GM12878 (cell line): ENCODE data around the gene RPS6KL1. TPM values are rescaled to one million over a fixed set of nuclear protein-coding genes. Genes with fewer than 3 reads are reported as not detected.
"Not testable (repeated sequence)": the region's sequence is repeated elsewhere in the genome, so short reads cannot be mapped to it uniquely, and the experiment has no call there.

Experiments used
- ATAC-seq: fragments of 200-7000 bp; cut with Tn5 transposase; 3 replicates; pipeline ENCODE4 v1.9.1; 2020; ENCODE audit warnings: mild to moderate bottlenecking, moderate library complexity
- BruUV-seq: library from RNA; stranded (reverse); fragments of 400-500 nt; replicated peaks from 2 replicates; lab custom pipeline; 2021; lab: Mats Ljungman, UMichigan
- CTCF ChIA-PET: fragments of 300-600 bp; sonication (Branson Sonifier 250); formaldehyde crosslinking; extraction: SDS; loops from one replicate; lab custom pipeline; 2021; ENCODE audit warnings: inconsistent platforms; lab: Yijun Ruan, JAX
- POLR2A ChIA-PET: fragments of 350-600 bp; formaldehyde crosslinking; extraction: SDS; loops from one replicate; lab custom pipeline; 2021; ENCODE audit warnings: inconsistent platforms; lab: Charles Lee
- RAD21 ChIA-PET: fragments of 300-600 bp; sonication (Branson Sonifier 250); formaldehyde crosslinking; loops from one replicate; lab custom pipeline; 2023; ENCODE audit warnings: antibody characterized with exemption; ENCODE audit not compliant: unreplicated experiment; lab: Charles Lee
- SMC1A ChIA-PET: fragments of 300-600 bp; sonication (Branson Sonifier 250); formaldehyde crosslinking; loops from one replicate; lab custom pipeline; 2023; ENCODE audit not compliant: unreplicated experiment, uncharacterized antibody; lab: Charles Lee
- DNase-seq: peaks from one replicate; pipeline ENCODE4 v3.0.0-alpha.2; 2011; ENCODE audit warnings: low read depth, low spot score
- FAIRE-seq: peaks from 3 replicates; lab custom pipeline; 2011; peaks lifted over from hg19 to GRCh38; lab: Jason Lieb, UNC
- H2AFZ ChIP-seq: 2 replicates; pipeline ENCODE4 v1.6.0; 2011; ENCODE audit warnings: low read depth, low read length, control low read depth; ENCODE audit not compliant: control insufficient read depth
- H3K27ac ChIP-seq: 2 replicates; pipeline ENCODE4 v1.5.1; 2011; ENCODE audit warnings: control low read depth; ENCODE audit not compliant: control insufficient read depth, insufficient read depth
- H3K27me3 ChIP-seq, 2 experiments: replicated peaks in 1 of 2; 2 replicates each; pipeline versions ENCODE4 v1.6.0 to v1.6.1; 2011; ENCODE audit warnings: low read length in 1 of 2; ENCODE audit not compliant: control insufficient read depth in 2 of 2, insufficient read depth in 2 of 2
- H3K36me3 ChIP-seq, 2 experiments: 2 replicates each; pipeline ENCODE4 v1.5.1; 2011; ENCODE audit warnings: low read length in 1 of 2; ENCODE audit not compliant: control insufficient read depth in 2 of 2, insufficient read depth in 2 of 2
- H3K4me1 ChIP-seq: 2 replicates; pipeline ENCODE4 v1.6.1; 2011; ENCODE audit warnings: mild to moderate bottlenecking, low read length, moderate library complexity, mixed read lengths; ENCODE audit not compliant: control insufficient read depth, insufficient read depth
- H3K4me2 ChIP-seq: 2 replicates; pipeline ENCODE4 v1.6.0; 2011; ENCODE audit warnings: control low read depth; ENCODE audit not compliant: control insufficient read depth, insufficient read depth
- H3K4me3 ChIP-seq: fragments of 200-600 bp; sonication (generic); 2 replicates; pipeline ENCODE4 v1.5.1; 2016
- H3K79me2 ChIP-seq: 2 replicates; pipeline ENCODE4 v1.6.0; 2011; ENCODE audit warnings: low read length; ENCODE audit not compliant: control insufficient read depth, insufficient read depth
- H3K9ac ChIP-seq: 2 replicates; pipeline ENCODE4 v1.8.0; 2011; ENCODE audit warnings: low read length, control low read depth, mixed read lengths; ENCODE audit not compliant: control insufficient read depth, insufficient read depth
- H3K9me3 ChIP-seq: replicated peaks from 3 replicates; pipeline ENCODE4 v1.5.1; 2011; ENCODE audit warnings: mild to moderate bottlenecking, low read length; ENCODE audit not compliant: control insufficient read depth, insufficient read depth
- H4K20me1 ChIP-seq: 2 replicates; pipeline ENCODE4 v1.6.0; 2011; ENCODE audit not compliant: control insufficient read depth, insufficient read depth
- BHLHE40 ChIP-seq, 2 experiments: fragments of 450-650 bp in 1 of 2; IDR thresholded peaks; 2 replicates each; pipeline ENCODE4 v1.6.1; 2011 to 2017; ENCODE audit warnings: low read depth in 2 of 2, borderline replicate concordance in 1 of 2, improper control_type of control experiment in 1 of 2, low read length in 1 of 2, mild to moderate bottlenecking in 1 of 2
- CEBPB ChIP-seq, 2 experiments: fragments of 150-350 bp in 1 of 2; IDR thresholded peaks; 2 replicates each; pipeline ENCODE4 v1.6.1; 2012 to 2014; ENCODE audit warnings: low read depth in 2 of 2, low read length in 2 of 2, borderline replicate concordance in 1 of 2, inconsistent platforms in 1 of 2
- CREM ChIP-seq: IDR thresholded peaks from 2 replicates; pipeline ENCODE4 v1.6.1; 2014; ENCODE audit warnings: antibody characterized with exemption, low read depth
- EED ChIP-seq: sonication (generic); IDR thresholded peaks from 2 replicates; pipeline ENCODE4 v1.6.1; 2016; ENCODE audit warnings: antibody characterized with exemption, low read depth
- IKZF2 ChIP-seq, 2 experiments: fragments of 450-650 bp; IDR thresholded peaks; 2 replicates each; pipeline ENCODE4 v1.6.1; 2017; ENCODE audit warnings: mild to moderate bottlenecking in 2 of 2, moderate library complexity in 2 of 2
- NR2C2 ChIP-seq: IDR thresholded peaks from 2 replicates; pipeline ENCODE4 v1.6.1; 2011; ENCODE audit warnings: borderline replicate concordance, low read depth; ENCODE audit not compliant: control insufficient read depth, insufficient read length
- SMC3 ChIP-seq: IDR thresholded peaks from 2 replicates; pipeline ENCODE4 v1.6.1; 2011; ENCODE audit warnings: low read length, improper control_type of control experiment, borderline replicate concordance
- SP1 ChIP-seq: IDR thresholded peaks from one replicate; pipeline ENCODE4 v1.6.1; 2011; ENCODE audit warnings: low read depth, low read length
- WGBS: methylation state at CpG from one replicate; pipeline ENCODE4 v1.1.6; 2016; ENCODE audit warnings: low lambda C conversion rate; ENCODE audit not compliant: insufficient replicate concordance, insufficient coverage; ENCODE audit errors: missing lambda C conversion rate; 5-methylcytosine and 5-hydroxymethylcytosine counted together
- in situ Hi-C: fragments of 300-500 bp; cut with MboI; formaldehyde crosslinking; loops from 9 replicates; pipeline ENCODE4 v1.14.3; 2018; ENCODE audit warnings: mixed read lengths
- intact Hi-C: fragments of 100-400 bp; cut with micrococcal nuclease; formaldehyde crosslinking; loops from one replicate; pipeline ENCODE4 v1.14.2; 2022; ENCODE audit not compliant: unreplicated experiment
- polyA plus RNA-seq, 11 experiments: library from polyadenylated mRNA; depleted of rRNA in 4 of 11; unstranded in 6 of 11; stranded (reverse) in 5 of 11; fragments of >200 nt; fragmentation: Nextera tagmentation in 4 of 11; fragmentation: Illumina TruSeq in 1 of 11; extraction: Ambion mirVana in 4 of 11; extraction: Trizol in 1 of 11; gene quantifications; 1 replicate in 1 of 11; 2 replicates in 10 of 11; pipeline versions ENCODE4 v1.2.1 to v1.2.3, GENCODE V29; 2011 to 2016; ENCODE audit warnings: inconsistent platforms in 2 of 11, missing spikeins in 2 of 11, low read depth in 1 of 11
- total RNA-seq, 4 experiments: library from RNA; depleted of rRNA in 3 of 4; stranded (reverse); fragments of >200 nt in 3 of 4; fragmentation: Illumina TruSeq in 1 of 4; extraction: Trizol in 1 of 4; gene quantifications; 2 replicates each; pipeline versions ENCODE4 v1.2.1 to v1.2.3, GENCODE V29; 2013 to 2021
- TF ChIP-seq, protein P1 (sequence below): fragments of 450-650 bp; IDR thresholded peaks from 2 replicates; pipeline ENCODE4 v1.6.1; 2017; ENCODE audit warnings: antibody characterized with exemption, mild to moderate bottlenecking, moderate library complexity
- TF ChIP-seq, protein P2 (sequence below): fragments of 450-650 bp; conservative IDR thresholded peaks from 2 replicates; pipeline ENCODE4 v1.6.1; 2017; ENCODE audit warnings: mild to moderate bottlenecking, moderate library complexity

RPS6KL1 gene
- total and polyA plus RNA-seq, 10 of the 15 experiments (the other 5 are each of a cell fraction or from before 2014, with no cell fraction given) = 0.04 to 4.2 (median 2.0) TPM

DNA sequence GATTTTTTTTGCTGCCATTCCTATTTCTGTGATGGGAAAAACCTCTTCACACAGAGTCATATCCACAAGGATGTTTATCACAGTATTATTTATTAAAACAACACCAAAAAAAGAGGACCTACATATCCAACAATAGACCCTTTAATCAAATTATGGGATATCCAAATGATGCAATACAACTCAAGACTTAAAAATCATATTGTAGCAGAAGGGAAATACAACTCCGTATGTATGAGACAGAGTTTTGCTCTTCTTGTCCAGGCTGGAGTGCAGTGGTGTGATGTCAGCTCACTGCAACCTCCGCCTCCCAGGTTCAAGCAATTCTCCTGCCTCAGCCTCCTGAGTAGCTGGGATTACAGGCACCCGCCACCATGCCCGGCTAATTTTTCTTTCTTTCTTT is 9.9 kb upstream of the RPS6KL1 start:
- POLR2A ChIA-PET = interaction anchor here (1.7 kb wide), 1 partner anchor 7 kb away, joined by 5 read pairs; no protein-coding TSS in a partner anchor
- WGBS = 77% methylated on average over 4 of the region's 4 CpGs
- ATAC-seq, H3K79me2 ChIP-seq, H3K27me3 ChIP-seq, BruUV-seq, H3K4me3 ChIP-seq, intact Hi-C loops, H3K27ac ChIP-seq, H2AFZ ChIP-seq, DNase-seq, in situ Hi-C loops, H3K9me3 ChIP-seq, H3K9ac ChIP-seq, RAD21 ChIA-PET, H3K4me2 ChIP-seq, FAIRE-seq, H3K36me3 ChIP-seq, H4K20me1 ChIP-seq: not testable (repeated sequence)
- SMC1A ChIA-PET = interaction anchor here (0.7 to 1.3 kb wide), 2 partner anchors 9 to 130 kb away, joined by 3 read pairs; no protein-coding TSS in a partner anchor
- CTCF ChIA-PET = interaction anchor here (0.5 kb wide), 1 partner anchor 54 kb away, joined by 4 read pairs; no protein-coding TSS in a partner anchor
- H3K4me1 ChIP-seq = peaks cover 11% of the 10 kb centered on the region; the same call in 1 of the 2 replicates

DNA sequence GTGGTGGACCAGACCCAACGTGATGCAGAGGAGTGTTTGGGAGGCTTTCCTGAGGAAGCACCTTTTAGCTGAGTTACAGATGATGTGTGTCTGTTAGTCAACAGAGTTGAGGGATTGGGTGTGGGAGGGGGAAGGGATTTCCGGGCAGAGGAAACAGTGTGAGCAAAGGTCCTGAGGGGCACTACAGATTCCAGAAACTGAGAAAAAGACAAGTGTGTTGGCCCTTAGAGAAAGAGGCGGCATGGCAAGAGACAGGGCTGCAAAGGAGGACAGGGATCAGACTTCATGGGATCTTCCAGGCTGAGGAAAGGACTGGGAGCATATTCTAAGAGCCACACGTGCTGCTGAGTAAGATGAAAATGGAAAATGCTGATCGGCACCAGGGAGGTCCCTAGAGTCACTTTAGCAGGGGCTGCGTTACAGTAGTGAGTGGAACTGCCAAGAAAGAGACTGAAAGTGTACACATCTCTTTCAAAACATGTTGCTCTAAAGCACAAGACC is 9.4 kb upstream of the RPS6KL1 start:
- WGBS = 32% methylated on average over 6 of the region's 6 CpGs
- Histone ChIP-seq H3K27me3 (no peaks in the 10 kb centered on the region), H4K20me1 (no peaks in the 10 kb centered on the region), H3K4me1 (peaks cover 11% of the 10 kb centered on the region; the same call in 1 of the 2 replicates), H3K9me3 (no peaks in the 10 kb centered on the region), H3K4me3 (no peak overlapping the region), H3K4me2 (peak overlapping the region; percentile 36), H2AFZ (peak overlapping the region; percentile 76), H3K36me3 (no peaks in the 10 kb centered on the region), H3K9ac (no peak overlapping the region; the same call in 1 of the 2 replicates), H3K27ac (no peak overlapping the region), H3K79me2 (no peaks in the 10 kb centered on the region)
- RAD21 ChIA-PET = no interaction called here
- CTCF ChIA-PET = interaction anchor here (0.5 kb wide), 1 partner anchor 54 kb away, joined by 4 read pairs; no protein-coding TSS in a partner anchor
- FAIRE-seq = no peak
- SMC1A ChIA-PET = interaction anchor here (0.7 to 2.1 kb wide), 2 partner anchors 9 to 131 kb away, joined by 3 to 5 read pairs; no protein-coding TSS in a partner anchor
- peak; percentile 54 for ATAC-seq
- in situ Hi-C loops = no loop called here
- intact Hi-C loops = no loop called here
- DNase-seq = no peak
- POLR2A ChIA-PET = interaction anchor here (1.7 kb wide), 1 partner anchor 8 kb away, joined by 5 read pairs; no protein-coding TSS in a partner anchor
- no TSS peak for BruUV-seq
- TF ChIP-seq, protein P1, sequence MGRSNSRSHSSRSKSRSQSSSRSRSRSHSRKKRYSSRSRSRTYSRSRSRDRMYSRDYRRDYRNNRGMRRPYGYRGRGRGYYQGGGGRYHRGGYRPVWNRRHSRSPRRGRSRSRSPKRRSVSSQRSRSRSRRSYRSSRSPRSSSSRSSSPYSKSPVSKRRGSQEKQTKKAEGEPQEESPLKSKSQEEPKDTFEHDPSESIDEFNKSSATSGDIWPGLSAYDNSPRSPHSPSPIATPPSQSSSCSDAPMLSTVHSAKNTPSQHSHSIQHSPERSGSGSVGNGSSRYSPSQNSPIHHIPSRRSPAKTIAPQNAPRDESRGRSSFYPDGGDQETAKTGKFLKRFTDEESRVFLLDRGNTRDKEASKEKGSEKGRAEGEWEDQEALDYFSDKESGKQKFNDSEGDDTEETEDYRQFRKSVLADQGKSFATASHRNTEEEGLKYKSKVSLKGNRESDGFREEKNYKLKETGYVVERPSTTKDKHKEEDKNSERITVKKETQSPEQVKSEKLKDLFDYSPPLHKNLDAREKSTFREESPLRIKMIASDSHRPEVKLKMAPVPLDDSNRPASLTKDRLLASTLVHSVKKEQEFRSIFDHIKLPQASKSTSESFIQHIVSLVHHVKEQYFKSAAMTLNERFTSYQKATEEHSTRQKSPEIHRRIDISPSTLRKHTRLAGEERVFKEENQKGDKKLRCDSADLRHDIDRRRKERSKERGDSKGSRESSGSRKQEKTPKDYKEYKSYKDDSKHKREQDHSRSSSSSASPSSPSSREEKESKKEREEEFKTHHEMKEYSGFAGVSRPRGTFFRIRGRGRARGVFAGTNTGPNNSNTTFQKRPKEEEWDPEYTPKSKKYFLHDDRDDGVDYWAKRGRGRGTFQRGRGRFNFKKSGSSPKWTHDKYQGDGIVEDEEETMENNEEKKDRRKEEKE = no peak
- TF ChIP-seq CEBPB (IDR thresholded peaks at IDR 0.05; ENCODE audit: borderline replicate concordance in 1 of 2, low read depth in 2 of 2, low read length in 2 of 2) = no peak
- no peak for TF ChIP-seq SMC3
- no peak for TF ChIP-seq NR2C2
- TF ChIP-seq IKZF2 (IDR thresholded peaks at IDR 0.05) = 0 out of 4 replicates have a peak, but pooled peaks of 1 of the 2 experiments have one; percentile 12
- TF ChIP-seq, protein P2, sequence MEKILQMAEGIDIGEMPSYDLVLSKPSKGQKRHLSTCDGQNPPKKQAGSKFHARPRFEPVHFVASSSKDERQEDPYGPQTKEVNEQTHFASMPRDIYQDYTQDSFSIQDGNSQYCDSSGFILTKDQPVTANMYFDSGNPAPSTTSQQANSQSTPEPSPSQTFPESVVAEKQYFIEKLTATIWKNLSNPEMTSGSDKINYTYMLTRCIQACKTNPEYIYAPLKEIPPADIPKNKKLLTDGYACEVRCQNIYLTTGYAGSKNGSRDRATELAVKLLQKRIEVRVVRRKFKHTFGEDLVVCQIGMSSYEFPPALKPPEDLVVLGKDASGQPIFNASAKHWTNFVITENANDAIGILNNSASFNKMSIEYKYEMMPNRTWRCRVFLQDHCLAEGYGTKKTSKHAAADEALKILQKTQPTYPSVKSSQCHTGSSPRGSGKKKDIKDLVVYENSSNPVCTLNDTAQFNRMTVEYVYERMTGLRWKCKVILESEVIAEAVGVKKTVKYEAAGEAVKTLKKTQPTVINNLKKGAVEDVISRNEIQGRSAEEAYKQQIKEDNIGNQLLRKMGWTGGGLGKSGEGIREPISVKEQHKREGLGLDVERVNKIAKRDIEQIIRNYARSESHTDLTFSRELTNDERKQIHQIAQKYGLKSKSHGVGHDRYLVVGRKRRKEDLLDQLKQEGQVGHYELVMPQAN = no peak
- no peak for TF ChIP-seq SP1
- peak; percentile 18; the same call in 1 of the 2 replicates for TF ChIP-seq EED
- no peak for TF ChIP-seq CREM
- peak in 1 of 2 experiments; percentile 59; a peak in 1 of 4 replicates for TF ChIP-seq BHLHE40 (IDR thresholded peaks at IDR 0.05; ENCODE audit: borderline replicate concordance in 1 of 2, low read depth in 2 of 2, low read length in 1 of 2)
